Fibroblast of lung (primary cell): ENCODE data around the gene PFKFB2. TPM values are rescaled to one million over a fixed set of nuclear protein-coding genes. Genes with fewer than 3 reads are reported as not detected.

Experiments used
- DNase-seq, 2 donors: peaks; one replicate each; pipeline versions ENCODE4 v3.0.0 to v3.0.0-alpha.2; 2010; ENCODE audit warnings: low read depth in 2 of 2
- H2AFZ ChIP-seq: 2 replicates; pipeline ENCODE4 v1.5.1; 2012; ENCODE audit warnings: low read length, control low read depth, inconsistent platforms
- H3K27ac ChIP-seq: 2 replicates; pipeline ENCODE4 v1.5.1; 2011; ENCODE audit warnings: low read length, control low read depth; ENCODE audit not compliant: insufficient read depth
- H3K27me3 ChIP-seq: 2 replicates; pipeline ENCODE4 v1.5.1; 2011; ENCODE audit warnings: mild to moderate bottlenecking, low read length; ENCODE audit not compliant: control insufficient read depth, insufficient read depth
- H3K36me3 ChIP-seq: 2 replicates; pipeline ENCODE4 v1.5.1; 2011; ENCODE audit warnings: low read length; ENCODE audit not compliant: control insufficient read depth, insufficient read depth
- H3K4me1 ChIP-seq: 2 replicates; pipeline ENCODE4 v1.5.1; 2011; ENCODE audit warnings: low read length; ENCODE audit not compliant: control insufficient read depth, insufficient read depth; ENCODE audit errors: extremely low read depth
- H3K4me2 ChIP-seq: 2 replicates; pipeline ENCODE4 v1.5.1; 2011; ENCODE audit warnings: low read length, control low read depth; ENCODE audit not compliant: insufficient read depth; ENCODE audit errors: extremely low read depth
- H3K4me3 ChIP-seq, 4 experiments: fragments of 200-600 bp in 1 of 4; sonication (generic) in 1 of 4; replicated peaks in 1 of 4; 2 replicates each; pipeline ENCODE4 v1.5.1; 2011 to 2016; ENCODE audit warnings: low read length in 4 of 4, low read depth in 3 of 4, mild to moderate bottlenecking in 3 of 4, control low read depth in 2 of 4, inconsistent platforms in 1 of 4, mixed read lengths in 1 of 4; ENCODE audit not compliant: insufficient read depth in 1 of 4; ENCODE audit errors: control extremely low read depth in 1 of 4
- H3K79me2 ChIP-seq: 2 replicates; pipeline ENCODE4 v1.5.1; 2012; ENCODE audit warnings: mild to moderate bottlenecking, low read length, inconsistent platforms; ENCODE audit not compliant: control insufficient read depth, insufficient read depth
- H3K9ac ChIP-seq: 2 replicates; pipeline ENCODE4 v1.5.1; 2011; ENCODE audit warnings: mild to moderate bottlenecking, low read length, control low read depth; ENCODE audit not compliant: insufficient read depth
- H3K9me3 ChIP-seq: 2 replicates; pipeline ENCODE4 v1.5.1; 2012; ENCODE audit warnings: low read depth, low read length; ENCODE audit not compliant: control insufficient read depth, insufficient read depth
- H4K20me1 ChIP-seq: 2 replicates; pipeline ENCODE4 v1.5.1; 2011; ENCODE audit warnings: low read length; ENCODE audit not compliant: control insufficient read depth, insufficient read depth; ENCODE audit errors: extremely low read depth
- CTCF ChIP-seq, 2 donors: IDR thresholded peaks in 1 of 2; conservative IDR thresholded peaks in 1 of 2; 1 replicate in 1 of 2; 2 replicates in 1 of 2; pipeline ENCODE4 v1.5.1; 2011 to 2012; ENCODE audit warnings: low read length in 2 of 2, control low read depth in 1 of 2, inconsistent platforms in 1 of 2, low read depth in 1 of 2, mild to moderate bottlenecking in 1 of 2
- EZH2 ChIP-seq: IDR thresholded peaks from 2 replicates; pipeline ENCODE4 v1.5.1; 2012; ENCODE audit warnings: low read length, control low read depth, mild to moderate bottlenecking; ENCODE audit errors: missing control alignments
- polyA plus RNA-seq, 2 donors: library from polyadenylated mRNA; depleted of rRNA in 1 of 2; stranded (reverse) in 1 of 2; unstranded in 1 of 2; fragments of >200 nt; gene quantifications; 2 replicates each; pipeline ENCODE4 v1.2.1, GENCODE V29; 2011 to 2012; ENCODE audit warnings: missing spikeins in 1 of 2
- total RNA-seq: library from RNA; depleted of rRNA; stranded (reverse); fragments of >200 nt; gene quantifications from 2 replicates; pipeline ENCODE4 v1.2.1, GENCODE V29; 2014

The PFKFB2 gene
- total and polyA plus RNA-seq, 2 donors (not counting 1 experiment from before 2014, with no cell fraction given): 3.2 to 7.6 TPM

- H3K27me3 ChIP-seq: no peaks in the 10 kb centered on the region
- no peak overlapping the region for H3K27ac ChIP-seq
- no peak overlapping the region for H3K4me3 ChIP-seq
- H3K9me3 ChIP-seq: no peaks in the 10 kb centered on the region
- no peaks in the 10 kb centered on the region for H4K20me1 ChIP-seq
- H3K36me3 ChIP-seq: no peaks in the 10 kb centered on the region
- TF ChIP-seq CTCF (conservative IDR thresholded peaks at IDR 0.05 in 1 of 2, IDR thresholded peaks at IDR 0.05 in 1 of 2; ENCODE audit: low read depth in 1 of 2, low read length in 2 of 2) (no peak), EZH2 (no peak)
- no peak for DNase-seq
- no peak overlapping the region for H2AFZ ChIP-seq
- H3K79me2 ChIP-seq: no peaks in the 10 kb centered on the region
- no peak overlapping the region for H3K4me2 ChIP-seq
- H3K9ac ChIP-seq: no peak overlapping the region
- no peaks in the 10 kb centered on the region for H3K4me1 ChIP-seq
Observed at GRCh38 chr1:207097871-207098324, 44.8 kb downstream of the PFKFB2 start.

GRCh38 chr1:207101720-207102119 lies 48.6 kb downstream of the PFKFB2 start:
- Histone ChIP-seq H3K4me2 (no peak overlapping the region), H3K9me3 (no peaks in the 10 kb centered on the region), H3K27ac (no peak overlapping the region), H4K20me1 (no peaks in the 10 kb centered on the region), H3K9ac (no peak overlapping the region), H3K36me3 (no peaks in the 10 kb centered on the region), H3K4me3 (no peak overlapping the region), H3K4me1 (no peaks in the 10 kb centered on the region), H3K27me3 (no peaks in the 10 kb centered on the region), H3K79me2 (no peaks in the 10 kb centered on the region), H2AFZ (no peak overlapping the region)
- TF ChIP-seq CTCF (conservative IDR thresholded peaks at IDR 0.05 in 1 of 2, IDR thresholded peaks at IDR 0.05 in 1 of 2; ENCODE audit: low read depth in 1 of 2, low read length in 2 of 2): no peak
- DNase-seq: no peak

- Histone ChIP-seq H3K9me3 (no peaks in the 10 kb centered on the region), H3K27me3 (no peaks in the 10 kb centered on the region), H3K36me3 (no peaks in the 10 kb centered on the region), H3K4me3 (no peak overlapping the region), H3K79me2 (no peaks in the 10 kb centered on the region), H3K4me1 (no peaks in the 10 kb centered on the region), H3K27ac (no peak overlapping the region), H4K20me1 (no peaks in the 10 kb centered on the region), H3K9ac (no peak overlapping the region), H2AFZ (no peak overlapping the region), H3K4me2 (no peak overlapping the region)
- TF ChIP-seq CTCF (conservative IDR thresholded peaks at IDR 0.05 in 1 of 2, IDR thresholded peaks at IDR 0.05 in 1 of 2; ENCODE audit: low read depth in 1 of 2, low read length in 2 of 2): no peak
- no peak for DNase-seq
Observed at GRCh38 chr1:207102146-207102545, 49.1 kb downstream of the PFKFB2 start.
